WERI-Rb-1 (cell line): ENCODE data around the gene RAD52.

Experiments
- DNase-seq: peaks from one replicate; pipeline ENCODE4 v3.0.0-alpha.2; 2020
- H3K27ac ChIP-seq: fragments of 250-450 bp; sonication (Bioruptor Pico); 2 replicates; pipeline ENCODE4 v1.5.1; 2020; ENCODE audit warnings: mild to moderate bottlenecking, moderate library complexity
- H3K27me3 ChIP-seq: fragments of 250-450 bp; sonication (Bioruptor Pico); 2 replicates; pipeline ENCODE4 v1.5.1; 2021; ENCODE audit warnings: mild to moderate bottlenecking, low read depth, moderate library complexity; ENCODE audit not compliant: insufficient read depth, severe bottlenecking
- H3K36me3 ChIP-seq: fragments of 250-450 bp; sonication (Bioruptor Pico); 2 replicates; pipeline ENCODE4 v1.5.1; 2020; ENCODE audit warnings: mild to moderate bottlenecking, moderate library complexity
- H3K4me3 ChIP-seq: 2 replicates; pipeline ENCODE4 v1.5.1; 2011; ENCODE audit warnings: low read depth, mild to moderate bottlenecking, control low read depth, low read length
- H3K9me3 ChIP-seq: fragments of 250-450 bp; sonication (Bioruptor Pico); 2 replicates; pipeline ENCODE4 v1.5.1; 2021; ENCODE audit warnings: mild to moderate bottlenecking, moderate library complexity; ENCODE audit not compliant: severe bottlenecking
- TF ChIP-seq, protein P1 (sequence below): IDR thresholded peaks from 2 replicates; pipeline ENCODE4 v1.5.1; 2011; ENCODE audit warnings: low read depth, mild to moderate bottlenecking, control low read depth, inconsistent platforms, low read length

Gene RAD52

DNA sequence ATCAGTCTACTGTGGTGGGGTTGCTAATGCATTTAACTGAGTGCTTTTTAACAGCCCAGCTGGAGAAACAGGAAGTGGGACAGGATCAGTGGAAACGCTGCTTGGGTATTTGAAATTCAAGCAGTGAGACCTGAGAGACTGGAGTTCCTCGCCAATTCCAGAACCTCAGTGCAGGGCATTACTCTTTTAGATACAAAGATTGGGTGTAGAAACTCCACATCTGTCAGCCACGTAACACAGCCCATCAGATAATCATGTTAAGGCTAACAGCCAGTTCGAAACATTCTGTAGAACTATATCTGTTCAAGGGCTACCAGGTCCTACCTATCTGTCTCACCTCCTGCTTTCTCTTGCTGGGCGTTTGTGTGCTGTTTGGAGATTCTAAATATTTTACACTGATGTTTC, 45.5 kb downstream of the RAD52 start:
- TF ChIP-seq, protein P1, sequence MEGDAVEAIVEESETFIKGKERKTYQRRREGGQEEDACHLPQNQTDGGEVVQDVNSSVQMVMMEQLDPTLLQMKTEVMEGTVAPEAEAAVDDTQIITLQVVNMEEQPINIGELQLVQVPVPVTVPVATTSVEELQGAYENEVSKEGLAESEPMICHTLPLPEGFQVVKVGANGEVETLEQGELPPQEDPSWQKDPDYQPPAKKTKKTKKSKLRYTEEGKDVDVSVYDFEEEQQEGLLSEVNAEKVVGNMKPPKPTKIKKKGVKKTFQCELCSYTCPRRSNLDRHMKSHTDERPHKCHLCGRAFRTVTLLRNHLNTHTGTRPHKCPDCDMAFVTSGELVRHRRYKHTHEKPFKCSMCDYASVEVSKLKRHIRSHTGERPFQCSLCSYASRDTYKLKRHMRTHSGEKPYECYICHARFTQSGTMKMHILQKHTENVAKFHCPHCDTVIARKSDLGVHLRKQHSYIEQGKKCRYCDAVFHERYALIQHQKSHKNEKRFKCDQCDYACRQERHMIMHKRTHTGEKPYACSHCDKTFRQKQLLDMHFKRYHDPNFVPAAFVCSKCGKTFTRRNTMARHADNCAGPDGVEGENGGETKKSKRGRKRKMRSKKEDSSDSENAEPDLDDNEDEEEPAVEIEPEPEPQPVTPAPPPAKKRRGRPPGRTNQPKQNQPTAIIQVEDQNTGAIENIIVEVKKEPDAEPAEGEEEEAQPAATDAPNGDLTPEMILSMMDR, result no peak
- H3K36me3 ChIP-seq, result peaks cover 81% of the 10 kb centered on the region
- no peak overlapping the region for H3K27ac ChIP-seq
- DNase-seq, result no peak
- no peaks in the 10 kb centered on the region for H3K27me3 ChIP-seq
- no peaks in the 10 kb centered on the region for H3K9me3 ChIP-seq
- no peak overlapping the region for H3K4me3 ChIP-seq

DNA sequence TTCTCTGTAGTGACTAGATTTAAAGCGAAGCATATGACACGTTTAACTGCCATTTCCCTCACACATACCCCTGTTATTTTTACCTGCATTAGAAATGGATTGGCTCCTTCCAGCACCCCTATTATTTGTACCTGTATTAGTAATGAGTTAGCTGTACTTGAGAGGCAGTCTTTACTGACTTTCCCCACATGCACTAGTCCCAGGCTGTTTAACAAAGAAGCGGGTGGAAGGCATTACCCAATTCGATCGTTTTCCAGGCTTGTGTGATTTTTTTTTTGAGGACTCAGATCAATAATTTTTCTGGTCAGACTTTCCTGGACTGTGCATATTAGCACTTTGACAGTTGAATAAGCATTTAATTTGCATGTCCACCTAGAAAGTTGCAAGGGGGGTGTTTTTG, 46.4 kb downstream of the RAD52 start:
- H3K4me3 ChIP-seq, result no peak overlapping the region
- H3K36me3 ChIP-seq, result peaks cover 76% of the 10 kb centered on the region
- no peaks in the 10 kb centered on the region for H3K27me3 ChIP-seq
- DNase-seq, result no peak
- H3K9me3 ChIP-seq, result no peaks in the 10 kb centered on the region
- TF ChIP-seq, protein P1, result no peak
- H3K27ac ChIP-seq, result no peak overlapping the region

DNA sequence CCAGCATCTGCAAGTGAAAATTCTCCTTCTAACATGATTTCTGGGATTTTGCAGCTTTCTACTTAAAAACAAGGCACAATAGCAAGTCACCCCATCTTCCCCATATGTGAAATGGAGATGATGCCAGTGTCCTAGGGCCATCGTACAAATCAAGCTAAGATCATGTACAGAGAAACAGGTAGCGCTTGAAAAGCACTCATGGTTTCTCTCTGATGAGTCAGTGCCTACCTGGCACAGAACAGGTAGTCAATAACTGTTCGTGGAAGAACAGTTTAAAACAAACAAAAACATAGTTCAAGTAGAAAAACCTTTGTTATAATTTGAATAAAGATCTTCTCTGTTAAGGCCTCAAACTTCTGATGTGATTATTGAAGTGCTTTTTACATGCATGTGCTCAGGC, 46.9 kb downstream of the RAD52 start:
- H3K27me3 ChIP-seq, result no peaks in the 10 kb centered on the region
- peaks cover 76% of the 10 kb centered on the region for H3K36me3 ChIP-seq
- no peaks in the 10 kb centered on the region for H3K9me3 ChIP-seq
- TF ChIP-seq, protein P1, result no peak
- no peak overlapping the region for H3K4me3 ChIP-seq
- DNase-seq, result no peak
- no peak overlapping the region for H3K27ac ChIP-seq

DNA sequence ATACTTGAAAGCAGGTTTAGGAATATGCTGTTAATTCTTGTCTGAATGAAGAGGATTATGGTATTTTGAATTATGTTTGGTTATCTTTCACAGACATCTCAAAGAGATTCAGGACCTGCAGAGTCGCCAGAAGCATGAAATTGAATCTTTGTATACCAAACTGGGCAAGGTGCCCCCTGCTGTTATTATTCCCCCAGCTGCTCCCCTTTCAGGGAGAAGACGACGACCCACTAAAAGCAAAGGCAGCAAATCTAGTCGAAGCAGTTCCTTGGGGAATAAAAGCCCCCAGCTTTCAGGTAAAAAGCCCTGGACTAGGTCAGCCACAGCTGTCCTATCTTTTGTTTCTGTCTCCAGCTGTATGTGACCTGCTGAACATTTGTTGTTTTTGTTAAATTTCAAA, 52.1 kb downstream of the RAD52 start:
- Histone ChIP-seq H3K4me3 (no peak overlapping the region), H3K27ac (no peak overlapping the region), H3K27me3 (no peaks in the 10 kb centered on the region), H3K9me3 (no peaks in the 10 kb centered on the region), H3K36me3 (peaks cover 74% of the 10 kb centered on the region)
- TF ChIP-seq, protein P1, result no peak
- DNase-seq, result no peak

DNA sequence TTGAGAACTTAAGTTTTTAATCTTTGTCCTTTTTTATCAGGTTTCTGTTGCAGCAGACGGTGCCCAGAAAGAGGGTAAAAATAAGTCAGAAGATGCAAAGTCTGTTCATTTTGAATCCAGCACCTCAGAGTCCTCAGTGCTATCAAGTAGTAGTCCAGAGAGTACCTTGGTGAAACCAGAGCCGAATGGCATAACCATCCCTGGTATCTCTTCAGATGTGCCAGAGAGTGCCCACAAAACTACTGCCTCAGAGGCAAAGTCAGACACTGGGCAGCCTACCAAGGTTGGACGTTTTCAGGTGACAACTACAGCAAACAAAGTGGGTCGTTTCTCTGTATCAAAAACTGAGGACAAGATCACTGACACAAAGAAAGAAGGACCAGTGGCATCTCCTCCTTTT, 53.5 kb downstream of the RAD52 start:
- Histone ChIP-seq H3K4me3 (no peak overlapping the region), H3K27ac (no peak overlapping the region), H3K36me3 (peaks cover 65% of the 10 kb centered on the region), H3K27me3 (no peaks in the 10 kb centered on the region), H3K9me3 (no peaks in the 10 kb centered on the region)
- TF ChIP-seq, protein P1, result no peak
- no peak for DNase-seq

DNA sequence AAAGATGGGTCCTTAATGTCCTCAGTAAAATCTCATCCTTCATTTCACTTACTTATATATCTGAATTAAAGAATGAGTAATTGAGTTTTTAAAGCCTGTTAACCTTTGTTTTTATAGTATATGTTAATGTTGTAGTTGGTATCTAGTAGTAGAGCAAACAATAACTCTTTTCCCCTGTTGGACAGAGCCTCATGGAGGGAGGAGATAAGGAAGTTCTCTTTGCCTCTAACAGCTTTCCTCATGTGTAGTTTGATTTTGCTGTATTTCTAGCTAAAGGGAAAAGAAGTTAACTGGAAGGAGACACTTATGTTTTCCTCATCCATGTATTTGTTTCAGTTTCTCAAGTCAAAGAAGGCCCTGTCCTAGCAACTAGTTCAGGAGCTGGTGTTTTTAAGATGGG, 55.3 kb downstream of the RAD52 start:
- Histone ChIP-seq H3K27ac (no peak overlapping the region), H3K36me3 (peaks cover 67% of the 10 kb centered on the region), H3K9me3 (no peaks in the 10 kb centered on the region), H3K4me3 (no peak overlapping the region), H3K27me3 (no peaks in the 10 kb centered on the region)
- TF ChIP-seq, protein P1, result no peak
- DNase-seq, result no peak
